HG03060 (cell line): ENCODE data around the gene TGFBR2.
"Not testable (repeated sequence)": the region's sequence is repeated elsewhere in the genome, so short reads cannot be mapped to it uniquely, and the experiment has no call there.

Experiments used
- ATAC-seq: cut with Tn5 transposase; IDR thresholded peaks from one replicate; pipeline ENCODE4 v1.9.1; 2021; ENCODE audit warnings: low read depth, moderate number of reproducible peaks; ENCODE audit not compliant: unreplicated experiment

The TGFBR2 gene

GRCh38 chr3:30617653-30618052, 11.3 kb downstream of the TGFBR2 start:
- ATAC-seq, result no peak

- no peak for ATAC-seq
These were observed 12.1 kb downstream of the TGFBR2 start for GRCh38 chr3:30618526-30618925.

- no peak for ATAC-seq
These were observed 12.9 kb downstream of the TGFBR2 start for GRCh38 chr3:30619318-30619717.

GRCh38 chr3:30620402-30621360, 14.3 kb downstream of the TGFBR2 start:
- no peak for ATAC-seq

- ATAC-seq, result no peak
These were observed 15.2 kb downstream of the TGFBR2 start for GRCh38 chr3:30621576-30621975.

GRCh38 chr3:30622047-30622545, 15.7 kb downstream of the TGFBR2 start:
- no peak for ATAC-seq

- ATAC-seq, result no peak
These were observed 16.4 kb downstream of the TGFBR2 start for GRCh38 chr3:30622790-30623189.

GRCh38 chr3:30623351-30623750, 16.9 kb downstream of the TGFBR2 start:
- ATAC-seq, result no peak

- ATAC-seq, result not testable (repeated sequence)
These were observed 18.1 kb downstream of the TGFBR2 start for GRCh38 chr3:30624480-30624879.

- no peak for ATAC-seq
These were observed 19.4 kb downstream of the TGFBR2 start for GRCh38 chr3:30625541-30626438.

GRCh38 chr3:30626443-30627180, 20.2 kb downstream of the TGFBR2 start:
- ATAC-seq, result no peak

- ATAC-seq, result no peak
These were observed 22.0 kb downstream of the TGFBR2 start for GRCh38 chr3:30628205-30628900.

- no peak for ATAC-seq
These were observed 22.6 kb downstream of the TGFBR2 start for GRCh38 chr3:30628901-30629590.

- ATAC-seq, result no peak
These were observed 23.3 kb downstream of the TGFBR2 start for GRCh38 chr3:30629746-30630145.

GRCh38 chr3:30630238-30631030, 24.0 kb downstream of the TGFBR2 start:
- no peak for ATAC-seq

- ATAC-seq, result no peak
These were observed 25.0 kb downstream of the TGFBR2 start for GRCh38 chr3:30631243-30631904.

- no peak for ATAC-seq
These were observed 25.7 kb downstream of the TGFBR2 start for GRCh38 chr3:30632065-30632464.

- no peak for ATAC-seq
These were observed 26.1 kb downstream of the TGFBR2 start for GRCh38 chr3:30632521-30632920.
